ENCODE data around the gene TRIM27.
"Not testable (repeated sequence)": the region's sequence is repeated elsewhere in the genome, so short reads cannot be mapped to it uniquely, and the experiment has no call there.

The TRIM27 gene

DNA sequence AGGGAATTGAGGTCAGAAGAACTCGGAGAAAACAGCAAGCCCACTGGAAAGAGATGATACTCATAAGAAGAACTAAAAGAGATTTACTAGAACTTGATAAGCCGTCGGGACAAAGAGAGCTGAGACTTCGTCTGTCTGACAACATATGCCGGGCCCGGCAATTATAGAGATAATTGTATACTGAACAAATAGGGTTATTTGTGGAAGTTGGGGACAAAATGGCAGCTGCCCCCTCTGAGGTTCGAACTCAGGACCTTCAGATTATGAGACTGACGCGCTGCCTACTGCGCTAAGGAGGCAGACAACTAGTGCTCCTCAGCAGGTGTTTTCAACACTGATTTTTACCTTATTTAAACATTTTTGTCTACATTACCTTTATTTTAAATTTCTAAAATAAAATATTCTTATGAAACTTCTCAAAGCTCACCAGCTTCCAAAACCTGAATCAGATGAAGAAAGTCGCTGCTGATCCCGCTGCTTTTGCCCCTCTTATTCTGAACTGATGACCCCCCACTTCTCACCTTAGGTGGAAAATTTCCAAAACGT lies 29.3 kb upstream of the TRIM27 start:
- Histone ChIP-seq H3K9me3 (ENCODE audit: control insufficient read depth in 1 of 2, low read length in 2 of 2) (no peaks in the 10 kb centered on the region), H3K36me3 (ENCODE audit: control insufficient read depth in 1 of 2, insufficient read depth in 2 of 2, low read length in 2 of 2) (no peaks in the 10 kb centered on the region), H3K4me1 (ENCODE audit: control insufficient read depth in 1 of 2, insufficient read depth in 2 of 2, low read length in 2 of 2) (peaks cover 0 to 10% of the 10 kb centered on the region in 2 donors), H3K4me3 (ENCODE audit: low read depth in 1 of 2, low read length in 2 of 2) (peak overlapping the region; percentile 52 to 65), H3K27me3 (ENCODE audit: low read depth, low read length) (peaks cover 4% of the 10 kb centered on the region), H3K27ac (ENCODE audit: low read length) (no peak overlapping the region)

GRCh38 chr6:28949656-28950195 lies 25.9 kb upstream of the TRIM27 start:
- not testable (repeated sequence) for H3K4me1 ChIP-seq (ENCODE audit: control insufficient read depth in 1 of 2, insufficient read depth in 2 of 2, low read length in 2 of 2); H3K27me3 ChIP-seq (ENCODE audit: low read depth, low read length); H3K36me3 ChIP-seq (ENCODE audit: control insufficient read depth in 1 of 2, insufficient read depth in 2 of 2, low read length in 2 of 2); H3K9me3 ChIP-seq (ENCODE audit: control insufficient read depth in 1 of 2, low read length in 2 of 2); H3K4me3 ChIP-seq (ENCODE audit: low read depth in 1 of 2, low read length in 2 of 2); H3K27ac ChIP-seq (ENCODE audit: low read length)

GRCh38 chr6:28948782-28949486 lies 25.1 kb upstream of the TRIM27 start:
- Histone ChIP-seq H3K36me3 (ENCODE audit: control insufficient read depth in 1 of 2, insufficient read depth in 2 of 2, low read length in 2 of 2) (no peaks in the 10 kb centered on the region), H3K4me3 (ENCODE audit: low read depth in 1 of 2, low read length in 2 of 2) (no peak overlapping the region), H3K9me3 (ENCODE audit: control insufficient read depth in 1 of 2, low read length in 2 of 2) (no peaks in the 10 kb centered on the region), H3K27me3 (ENCODE audit: low read depth, low read length) (peaks cover 4% of the 10 kb centered on the region), H3K27ac (ENCODE audit: low read length) (no peak overlapping the region), H3K4me1 (ENCODE audit: control insufficient read depth in 1 of 2, insufficient read depth in 2 of 2, low read length in 2 of 2) (peaks cover 0 to 6% of the 10 kb centered on the region in 2 donors)

DNA sequence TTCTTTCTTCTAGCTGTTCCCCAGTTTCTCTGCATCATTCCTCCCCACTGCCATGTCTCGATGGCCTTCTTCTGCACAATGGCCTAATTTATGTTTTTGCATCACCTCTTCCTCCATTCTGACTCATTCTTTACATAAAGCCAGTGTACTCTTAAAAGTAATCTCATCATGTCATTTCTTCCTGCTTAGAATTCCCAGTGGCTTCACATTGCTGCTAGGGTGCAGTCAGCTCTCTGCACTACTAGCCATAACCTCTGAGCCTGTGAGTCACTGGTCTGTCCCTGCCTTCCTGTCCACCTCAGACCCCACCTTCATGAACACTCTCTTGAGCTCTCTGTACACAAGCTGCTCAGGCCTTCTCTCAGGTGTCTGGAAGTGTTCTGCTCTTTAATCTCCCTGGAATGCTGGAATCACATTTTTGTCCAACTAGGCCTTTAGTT lies 24.1 kb upstream of the TRIM27 start:
- Histone ChIP-seq H3K27ac (ENCODE audit: low read length) (no peak overlapping the region), H3K36me3 (ENCODE audit: control insufficient read depth in 1 of 2, insufficient read depth in 2 of 2, low read length in 2 of 2) (no peaks in the 10 kb centered on the region), H3K27me3 (ENCODE audit: low read depth, low read length) (no peaks in the 10 kb centered on the region), H3K4me3 (ENCODE audit: low read depth in 1 of 2, low read length in 2 of 2) (no peak overlapping the region), H3K9me3 (ENCODE audit: control insufficient read depth in 1 of 2, low read length in 2 of 2) (no peaks in the 10 kb centered on the region), H3K4me1 (ENCODE audit: control insufficient read depth in 1 of 2, insufficient read depth in 2 of 2, low read length in 2 of 2) (peaks cover 0 to 7% of the 10 kb centered on the region in 2 donors)

DNA sequence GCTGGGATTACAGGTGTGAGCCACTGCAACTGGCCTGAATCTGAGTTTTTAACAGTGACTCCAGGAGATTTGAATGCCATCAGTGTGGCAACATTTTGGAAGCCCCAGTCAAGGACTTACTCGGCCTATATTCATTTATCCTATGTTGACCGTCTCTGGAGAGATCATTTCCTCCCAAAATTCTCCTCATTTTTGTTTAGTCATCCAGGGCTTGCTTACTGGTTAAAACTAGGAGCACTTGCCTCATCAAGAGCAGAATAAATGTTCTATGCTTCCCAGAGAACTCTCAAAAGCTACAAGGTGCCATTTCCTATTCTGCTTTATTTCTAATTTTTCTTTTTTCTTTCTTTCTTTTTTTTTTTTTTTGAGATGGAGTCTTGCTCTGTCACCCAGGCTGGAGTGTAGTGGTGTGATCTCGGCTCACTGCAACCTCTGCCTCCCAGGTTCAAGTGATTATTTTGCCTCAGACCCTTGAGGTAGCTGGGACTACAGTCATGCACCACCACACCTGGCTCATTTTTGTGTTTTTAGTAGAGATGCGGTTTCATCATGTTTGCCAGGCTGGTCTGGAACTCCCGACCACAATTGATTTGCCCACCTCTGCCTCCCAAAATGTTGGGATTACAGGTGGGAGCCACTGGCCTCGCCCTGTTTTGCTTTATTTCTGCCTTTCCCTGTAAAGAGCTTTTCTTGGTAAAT lies 23.4 kb upstream of the TRIM27 start:
- Histone ChIP-seq H3K9me3 (ENCODE audit: control insufficient read depth in 1 of 2, low read length in 2 of 2) (no peaks in the 10 kb centered on the region), H3K27me3 (ENCODE audit: low read depth, low read length) (no peaks in the 10 kb centered on the region), H3K36me3 (ENCODE audit: control insufficient read depth in 1 of 2, insufficient read depth in 2 of 2, low read length in 2 of 2) (no peaks in the 10 kb centered on the region), H3K27ac (ENCODE audit: low read length) (no peak overlapping the region), H3K4me1 (ENCODE audit: control insufficient read depth in 1 of 2, insufficient read depth in 2 of 2, low read length in 2 of 2) (peaks cover 0 to 8% of the 10 kb centered on the region in 2 donors), H3K4me3 (ENCODE audit: low read depth in 1 of 2, low read length in 2 of 2) (no peak overlapping the region)

DNA sequence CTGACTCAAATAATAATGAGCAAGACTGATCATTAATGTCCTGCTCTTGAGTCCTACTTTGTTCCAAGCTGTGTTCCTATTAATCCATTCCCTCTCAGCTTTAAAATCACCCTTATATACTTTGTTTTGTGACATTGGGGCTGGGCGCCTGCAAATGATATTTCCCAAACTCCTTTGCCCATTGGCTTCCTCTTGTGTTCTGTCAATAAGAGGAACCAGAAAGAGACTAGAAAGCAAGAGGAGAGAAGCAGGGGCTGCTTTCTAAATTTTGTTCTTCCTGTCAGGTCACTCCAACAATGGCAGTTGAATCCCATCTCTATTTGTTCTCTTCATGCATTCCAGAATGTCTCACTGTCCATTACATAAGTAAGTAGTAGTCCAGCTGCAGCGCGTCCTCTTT lies 21.6 kb upstream of the TRIM27 start:
- Histone ChIP-seq H3K27me3 (ENCODE audit: low read depth, low read length) (no peaks in the 10 kb centered on the region), H3K4me1 (ENCODE audit: control insufficient read depth in 1 of 2, insufficient read depth in 2 of 2, low read length in 2 of 2) (peaks cover 0 to 12% of the 10 kb centered on the region in 2 donors), H3K27ac (ENCODE audit: low read length) (no peak overlapping the region)

GRCh38 chr6:28944412-28944865 lies 20.7 kb upstream of the TRIM27 start:
- Histone ChIP-seq H3K36me3 (ENCODE audit: control insufficient read depth in 1 of 2, insufficient read depth in 2 of 2, low read length in 2 of 2) (no peaks in the 10 kb centered on the region), H3K9me3 (ENCODE audit: control insufficient read depth in 1 of 2, low read length in 2 of 2) (no peaks in the 10 kb centered on the region), H3K27ac (ENCODE audit: low read length) (peak overlapping the region; percentile 78), H3K4me1 (ENCODE audit: control insufficient read depth in 1 of 2, insufficient read depth in 2 of 2, low read length in 2 of 2) (peaks cover 3 to 12% of the 10 kb centered on the region in 2 donors), H3K4me3 (ENCODE audit: low read depth in 1 of 2, low read length in 2 of 2) (peak overlapping the region; percentile 70 to 87), H3K27me3 (ENCODE audit: low read depth, low read length) (no peaks in the 10 kb centered on the region)

More for the DNA sequence above, 21.6 kb upstream of the TRIM27 start:
- H3K9me3 ChIP-seq (ENCODE audit: control insufficient read depth in 1 of 2, low read length in 2 of 2): no peaks in the 10 kb centered on the region
- no peak overlapping the region for H3K4me3 ChIP-seq (ENCODE audit: low read depth in 1 of 2, low read length in 2 of 2)
- H3K36me3 ChIP-seq (ENCODE audit: control insufficient read depth in 1 of 2, insufficient read depth in 2 of 2, low read length in 2 of 2): no peaks in the 10 kb centered on the region

DNA sequence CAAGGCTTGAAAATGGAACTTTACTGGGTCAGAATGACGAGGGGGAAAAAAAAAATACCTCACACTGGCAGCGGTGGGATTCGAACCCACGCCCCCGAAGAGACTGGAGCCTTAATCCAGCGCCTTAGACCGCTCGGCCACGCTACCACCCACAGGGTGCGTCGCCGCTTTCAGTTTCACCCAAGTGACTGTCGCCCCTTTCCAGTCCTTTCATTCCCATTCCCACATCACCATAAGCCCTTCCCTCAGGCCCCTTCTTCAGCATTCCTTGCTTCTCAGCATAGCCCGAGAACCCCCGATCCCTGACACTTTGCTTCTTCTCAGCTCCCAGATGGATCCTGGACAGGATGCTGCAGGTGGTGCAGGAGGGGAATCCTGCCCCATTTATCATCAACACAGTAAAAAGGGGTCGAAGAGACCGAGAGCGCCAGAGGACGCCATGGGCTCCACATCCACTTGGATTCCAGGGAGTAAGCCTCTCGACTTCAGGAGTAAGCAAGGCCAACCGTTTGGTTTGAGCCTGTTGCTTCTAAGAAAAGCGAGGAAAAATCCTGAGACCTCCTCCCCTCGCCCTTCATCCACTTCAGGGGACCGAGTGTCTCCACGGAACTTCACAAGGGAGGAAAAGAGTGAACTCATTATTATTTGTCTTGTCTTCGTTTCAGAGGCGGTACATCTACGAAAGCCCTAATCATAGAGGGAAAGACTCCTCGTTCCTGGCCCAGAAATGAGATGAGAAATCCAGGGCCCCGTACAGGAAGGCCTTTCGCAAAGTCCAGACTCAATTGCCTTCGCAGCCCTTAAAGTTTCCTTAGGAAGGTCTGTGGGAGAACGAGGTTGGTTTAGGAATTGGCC lies 20.0 kb upstream of the TRIM27 start:
- H3K4me1 ChIP-seq (ENCODE audit: control insufficient read depth in 1 of 2, insufficient read depth in 2 of 2, low read length in 2 of 2): peaks cover 3 to 12% of the 10 kb centered on the region in 2 donors
- peak overlapping the region; percentile 78 for H3K27ac ChIP-seq (ENCODE audit: low read length)

GRCh38 chr6:28943223-28943556 lies 19.4 kb upstream of the TRIM27 start:
- no peaks in the 10 kb centered on the region for H3K27me3 ChIP-seq (ENCODE audit: low read depth, low read length)
- H3K27ac ChIP-seq (ENCODE audit: low read length): no peak overlapping the region
- H3K36me3 ChIP-seq (ENCODE audit: control insufficient read depth in 1 of 2, insufficient read depth in 2 of 2, low read length in 2 of 2): no peaks in the 10 kb centered on the region
- H3K4me3 ChIP-seq (ENCODE audit: low read depth in 1 of 2, low read length in 2 of 2): peak overlapping the region; percentile 70 to 87
- H3K4me1 ChIP-seq (ENCODE audit: control insufficient read depth in 1 of 2, insufficient read depth in 2 of 2, low read length in 2 of 2): peaks cover 3 to 12% of the 10 kb centered on the region in 2 donors
- no peaks in the 10 kb centered on the region for H3K9me3 ChIP-seq (ENCODE audit: control insufficient read depth in 1 of 2, low read length in 2 of 2)

More for the DNA sequence above, 20.0 kb upstream of the TRIM27 start:
- H3K36me3 ChIP-seq (ENCODE audit: control insufficient read depth in 1 of 2, insufficient read depth in 2 of 2, low read length in 2 of 2): no peaks in the 10 kb centered on the region
- peak overlapping the region; percentile 70 to 87 for H3K4me3 ChIP-seq (ENCODE audit: low read depth in 1 of 2, low read length in 2 of 2)
- H3K27me3 ChIP-seq (ENCODE audit: low read depth, low read length): no peaks in the 10 kb centered on the region
- no peaks in the 10 kb centered on the region for H3K9me3 ChIP-seq (ENCODE audit: control insufficient read depth in 1 of 2, low read length in 2 of 2)

- peak overlapping the region; percentile 93 for H3K27ac ChIP-seq (ENCODE audit: low read length)
- peaks cover 3 to 12% of the 10 kb centered on the region in 2 donors for H3K4me1 ChIP-seq (ENCODE audit: control insufficient read depth in 1 of 2, insufficient read depth in 2 of 2, low read length in 2 of 2)
- H3K9me3 ChIP-seq (ENCODE audit: control insufficient read depth in 1 of 2, low read length in 2 of 2): no peaks in the 10 kb centered on the region
- H3K36me3 ChIP-seq (ENCODE audit: control insufficient read depth in 1 of 2, insufficient read depth in 2 of 2, low read length in 2 of 2): no peaks in the 10 kb centered on the region
- peak overlapping the region; percentile 77 to 92 for H3K4me3 ChIP-seq (ENCODE audit: low read depth in 1 of 2, low read length in 2 of 2)
- no peaks in the 10 kb centered on the region for H3K27me3 ChIP-seq (ENCODE audit: low read depth, low read length)
Measured at GRCh38 chr6:28941684-28942448, 18.1 kb upstream of the TRIM27 start.

Data from muscle layer of duodenum (tissue), 2 donors.